ENCODE results near the gene MAD1L1. TPM values are rescaled to one million over a fixed set of nuclear protein-coding genes. Genes with fewer than 3 reads are reported as not detected.

Gene MAD1L1
- total RNA-seq, 4 donors from 2014 or later = 22.3 to 56.6 (median 35.0) TPM

GRCh38 chr7:1907751-1908365 lies 324.9 kb downstream of the MAD1L1 start:
- 85 to 100% methylated on average over 1 to 6 of the region's 22 CpGs for WGBS, 2 donors (ENCODE audit: low coverage in 1 of 2)
- Histone ChIP-seq H3K9me3 (no peaks in the 10 kb centered on the region), H3K27me3 (no peaks in the 10 kb centered on the region), H3K27ac (no peak overlapping the region), H3K4me1 (peaks cover 0 to 7% (median 5%) of the 10 kb centered on the region in 3 donors), H3K36me3 (peaks cover 0 to 6% of the 10 kb centered on the region in 2 donors), H3K4me3 (no peak overlapping the region)
- ATAC-seq = no peak
- no peak for TF ChIP-seq POLR2A (IDR thresholded peaks at IDR 0.05)
- no peak for TF ChIP-seq POLR2AphosphoS5 (IDR thresholded peaks at IDR 0.05)
- no peak for TF ChIP-seq CTCF (IDR thresholded peaks at IDR 0.05)
- TF ChIP-seq EP300 (IDR thresholded peaks at IDR 0.05) = no peak

DNA sequence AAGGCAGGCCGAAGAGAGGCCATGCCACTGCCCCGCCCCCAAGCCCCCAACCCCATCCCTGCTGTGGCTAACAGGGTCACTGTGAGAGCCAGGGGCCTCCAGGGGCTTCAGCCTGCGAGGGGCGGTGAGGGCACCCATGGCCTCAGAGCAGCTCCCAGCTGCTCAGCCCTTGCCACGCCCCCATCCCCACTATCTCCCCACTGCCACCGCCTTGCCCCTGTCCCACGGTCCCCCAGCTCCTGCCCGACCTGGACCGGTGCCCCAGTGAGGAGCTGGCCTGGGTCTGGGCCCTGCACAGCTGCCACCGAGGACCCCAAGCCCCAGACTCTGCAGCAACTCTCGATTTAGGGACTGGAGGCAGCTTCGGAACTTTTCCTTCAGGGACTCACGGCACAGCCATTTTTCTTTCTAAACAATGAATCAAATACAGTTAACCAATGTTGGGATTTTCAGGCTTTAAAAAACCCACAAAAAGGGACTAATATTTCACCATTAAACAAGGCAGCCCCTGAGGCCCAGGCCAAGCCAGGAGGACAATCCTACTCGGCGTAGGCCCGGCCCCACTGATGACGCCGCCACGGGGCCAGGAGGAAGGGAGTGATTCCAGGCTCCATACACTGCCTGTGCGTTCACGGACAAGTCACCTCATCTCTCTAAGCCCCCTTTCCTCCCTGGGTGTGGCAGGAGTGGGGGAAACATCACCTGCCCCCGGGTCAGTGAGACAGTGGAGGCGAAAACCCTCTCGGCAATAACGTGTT lies 325.6 kb downstream of the MAD1L1 start:
- no peaks in the 10 kb centered on the region for H3K4me1 ChIP-seq
- no peaks in the 10 kb centered on the region for H3K27me3 ChIP-seq
- TF ChIP-seq EP300 (IDR thresholded peaks at IDR 0.05) (no peak), POLR2AphosphoS5 (IDR thresholded peaks at IDR 0.05) (no peak), CTCF (IDR thresholded peaks at IDR 0.05) (no peak), POLR2A (IDR thresholded peaks at IDR 0.05) (no peak)
- WGBS, 2 donors (ENCODE audit: low coverage in 1 of 2) = 79% methylated on average over 4 of the region's 25 CpGs; no CpG with 5 or more reads in 1 of the 2 donors
- no peak overlapping the region for H3K4me3 ChIP-seq
- no peak overlapping the region for H3K27ac ChIP-seq
- no peaks in the 10 kb centered on the region for H3K9me3 ChIP-seq
- peaks cover 0 to 6% of the 10 kb centered on the region in 2 donors for H3K36me3 ChIP-seq
- no peak for ATAC-seq

DNA sequence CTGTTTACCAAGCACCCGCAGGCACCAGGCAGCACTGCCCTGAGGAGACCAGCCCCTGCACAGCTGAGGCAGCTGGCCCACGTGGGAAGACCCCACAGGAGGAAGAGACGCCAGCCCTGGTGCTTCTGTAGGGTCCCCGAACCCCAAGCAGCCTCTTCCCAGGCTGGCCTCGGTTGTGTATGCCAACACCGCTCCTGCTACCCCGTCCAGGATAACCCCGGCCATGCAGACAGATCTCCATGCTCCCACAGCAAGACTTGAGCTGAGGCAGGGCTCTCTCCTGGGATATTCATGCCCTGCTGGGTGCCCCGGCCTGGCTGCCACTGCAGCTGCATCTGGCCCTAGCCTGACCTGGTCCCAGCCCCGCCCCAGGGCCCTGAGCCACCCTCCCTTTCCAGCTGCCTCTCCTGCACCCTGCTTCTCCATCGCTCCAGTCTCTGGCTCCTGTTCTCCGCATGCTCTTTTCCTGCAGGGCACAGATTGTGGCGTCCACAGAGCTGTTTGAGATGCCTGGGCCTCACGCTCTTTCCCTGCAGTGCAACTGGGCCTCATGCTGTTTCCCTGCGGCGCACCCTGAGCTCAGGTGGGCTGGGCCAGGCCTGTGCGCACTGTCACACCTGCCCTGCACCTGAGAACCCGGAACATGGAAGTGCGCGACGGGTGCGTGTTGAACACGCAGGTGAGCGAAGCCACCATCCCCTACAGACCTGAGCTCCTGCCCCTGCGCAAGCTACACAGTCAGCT lies 326.5 kb downstream of the MAD1L1 start:
- H3K36me3 ChIP-seq = peaks cover 0 to 6% of the 10 kb centered on the region in 2 donors
- no peaks in the 10 kb centered on the region for H3K4me1 ChIP-seq
- TF ChIP-seq EP300 (IDR thresholded peaks at IDR 0.05) = no peak
- no peak for TF ChIP-seq POLR2AphosphoS5 (IDR thresholded peaks at IDR 0.05)
- no peak for TF ChIP-seq POLR2A (IDR thresholded peaks at IDR 0.05)
- no peak for TF ChIP-seq CTCF (IDR thresholded peaks at IDR 0.05)
- no peak overlapping the region for H3K27ac ChIP-seq
- no peaks in the 10 kb centered on the region for H3K27me3 ChIP-seq
- WGBS, 2 donors (ENCODE audit: low coverage in 1 of 2) = 91 to 98% methylated on average over 8 to 9 of the region's 25 CpGs
- H3K4me3 ChIP-seq = no peak overlapping the region
- ATAC-seq = no peak
- no peaks in the 10 kb centered on the region for H3K9me3 ChIP-seq

GRCh38 chr7:1902231-1902855 lies 330.4 kb downstream of the MAD1L1 start:
- Histone ChIP-seq H3K27ac (no peak overlapping the region), H3K27me3 (no peaks in the 10 kb centered on the region), H3K4me3 (no peak overlapping the region), H3K9me3 (no peaks in the 10 kb centered on the region), H3K36me3 (peaks cover 0 to 15% of the 10 kb centered on the region in 2 donors), H3K4me1 (peaks cover 0 to 11% (median 0%) of the 10 kb centered on the region in 3 donors)
- TF ChIP-seq POLR2A (IDR thresholded peaks at IDR 0.05) = no peak
- TF ChIP-seq POLR2AphosphoS5 (IDR thresholded peaks at IDR 0.05) = no peak
- no peak for TF ChIP-seq CTCF (IDR thresholded peaks at IDR 0.05)
- TF ChIP-seq EP300 (IDR thresholded peaks at IDR 0.05) = no peak
- WGBS, 2 donors (ENCODE audit: low coverage in 1 of 2) = 90 to 92% methylated on average over 15 to 18 of the region's 26 CpGs
- no peak for ATAC-seq
